Right cardiac atrium (tissue), 5 donors: ENCODE results near the gene DEFB112. TPM values are rescaled to one million over a fixed set of nuclear protein-coding genes. Genes with fewer than 3 reads are reported as not detected.

Source experiments
- ATAC-seq, 2 donors: fragments of 200-7000 bp; cut with Tn5 transposase; one replicate each; pipeline versions ENCODE4 v1.8.0 to v1.9.1; 2020; ENCODE audit warnings: moderate library complexity in 2 of 2, mild to moderate bottlenecking in 1 of 2
- DNase-seq, 3 donors: peaks; one replicate each; pipeline ENCODE4 v3.0.0-alpha.2; 2020
- H3K27ac ChIP-seq: one replicate; pipeline ENCODE4 v1.5.1; 2013; ENCODE audit warnings: mild to moderate bottlenecking, low read length, control low read depth, moderate library complexity
- H3K27me3 ChIP-seq: one replicate; pipeline ENCODE4 v1.6.1; 2013; ENCODE audit not compliant: control insufficient read depth, insufficient read depth
- H3K4me1 ChIP-seq: one replicate; pipeline ENCODE4 v1.6.1; 2013; ENCODE audit warnings: low read length; ENCODE audit not compliant: control insufficient read depth, insufficient read depth
- H3K4me3 ChIP-seq: one replicate; pipeline ENCODE4 v1.5.1; 2013; ENCODE audit warnings: low read length, control low read depth
- H3K9me3 ChIP-seq: one replicate; pipeline ENCODE4 v1.6.1; 2013; ENCODE audit warnings: low read length; ENCODE audit not compliant: control insufficient read depth
- WGBS: extraction: QIAGEN DNeasy Blood & Tissue Kit; methylation state at CpG from one replicate; pipeline ENCODE4 v1.1.7; 2013; 5-methylcytosine and 5-hydroxymethylcytosine counted together
- intact Hi-C, 4 donors: fragments of 100-400 bp; cut with DNase I; formaldehyde crosslinking; loops; one replicate each; pipeline versions ENCODE4 v1.11.0 to v1.14.0; 2022 to 2023
- polyA plus RNA-seq: library from polyadenylated mRNA; stranded (reverse); fragments of 200-250 nt; gene quantifications from one replicate; pipeline ENCODE4 v1.2.3, GENCODE V29; 2013
- total RNA-seq, 4 donors: library from RNA; stranded (reverse); fragmentation: NEBNext Ultra II Directional; extraction: Animal tissue kit (Norgen Biotek cat#: 25700); gene quantifications; one replicate each; pipeline ENCODE4 v1.2.1, GENCODE V29; 2021
- donor health status: healthy with polysubstance abuse.
- donor health status: DM: no; HTN: yes; CAD: no.
- donor health status: DM: no; HTN: no; CAD: no.
- donor health status: DM: no; HTN: yes; CAD: no; lungs with severe emphysema.
- donor health status: DM: yes; HTN: yes; CAD: no.

The DEFB112 gene
- total and polyA plus RNA-seq, 5 donors = not detected

DNA sequence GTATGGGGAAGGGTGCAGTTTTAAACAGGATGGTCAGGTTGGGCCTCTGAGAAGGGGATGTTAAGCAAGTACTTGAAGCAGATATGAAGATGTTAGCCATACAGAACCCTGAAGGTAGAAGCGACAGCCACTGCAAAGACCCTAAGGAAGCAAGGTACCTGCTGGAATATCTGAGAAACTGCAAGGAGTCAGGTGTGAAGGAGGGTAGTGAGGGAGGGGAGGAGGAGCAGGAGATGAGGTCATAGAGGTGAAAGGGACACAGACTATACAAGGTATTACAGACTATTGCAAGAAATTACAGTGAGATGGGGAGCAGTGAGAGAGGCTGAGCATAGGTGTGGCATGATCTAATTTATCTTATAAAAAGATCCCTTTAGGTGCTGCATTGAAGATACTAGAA lies 22.2 kb upstream of the DEFB112 start:
- ATAC-seq = no peak
- no peaks in the 10 kb centered on the region for H3K4me1 ChIP-seq
- WGBS = 70% methylated on average over 1 of the region's 1 CpG

DNA sequence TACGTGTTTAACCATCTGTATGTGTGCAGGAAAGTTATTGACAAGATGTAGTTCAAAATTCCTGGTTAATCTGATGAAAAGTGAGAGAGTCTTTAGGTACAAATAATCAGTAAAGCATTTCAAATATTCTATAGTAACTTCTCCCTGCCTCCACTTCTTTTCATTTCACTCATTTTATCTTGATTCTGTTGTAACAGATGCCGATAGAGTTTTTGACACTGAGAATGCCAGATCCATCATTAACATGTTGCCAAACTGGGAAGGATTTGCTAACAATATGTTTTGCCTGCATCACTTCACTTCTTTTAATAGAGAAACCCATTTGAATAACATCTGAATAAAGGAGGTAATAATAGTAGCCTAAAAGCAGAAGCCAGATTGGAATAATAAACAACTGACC lies 20.4 kb upstream of the DEFB112 start:
- Histone ChIP-seq H3K9me3 (no peaks in the 10 kb centered on the region), H3K4me3 (no peak overlapping the region), H3K4me1 (no peaks in the 10 kb centered on the region), H3K27me3 (no peaks in the 10 kb centered on the region), H3K27ac (no peak overlapping the region)
- intact Hi-C loops = no loop called here
- WGBS = 68% methylated on average over 2 of the region's 2 CpGs
- ATAC-seq (no peak), DNase-seq (no peak)

More for the DNA sequence above, 22.2 kb upstream of the DEFB112 start:
- Histone ChIP-seq H3K4me3 (no peak overlapping the region), H3K9me3 (no peaks in the 10 kb centered on the region), H3K27me3 (no peaks in the 10 kb centered on the region), H3K27ac (no peak overlapping the region)
- no peak for DNase-seq
- intact Hi-C loops = no loop called here

DNA sequence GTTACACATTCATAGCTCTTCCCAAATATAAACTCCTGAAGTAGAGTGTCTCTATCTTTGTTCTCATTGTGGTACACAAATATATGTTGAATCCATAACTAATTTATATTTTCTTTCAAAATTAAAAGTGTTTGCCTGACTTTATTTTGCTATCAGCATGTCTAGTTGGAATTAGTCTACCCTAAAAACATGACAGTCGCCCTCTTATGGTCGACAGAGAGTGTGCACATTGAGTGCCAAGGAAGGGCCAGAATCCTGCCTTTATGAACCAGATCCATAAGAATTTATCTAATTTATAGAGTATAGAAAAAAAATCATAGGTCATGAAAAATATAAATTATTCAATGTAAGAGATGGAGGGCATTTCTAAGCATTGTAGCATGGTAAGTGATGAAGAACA lies 12.3 kb upstream of the DEFB112 start:
- H3K27me3 ChIP-seq = no peaks in the 10 kb centered on the region
- H3K4me1 ChIP-seq = no peaks in the 10 kb centered on the region
- ATAC-seq = no peak
- 10% methylated on average over 2 of the region's 2 CpGs for WGBS
- no peak overlapping the region for H3K27ac ChIP-seq
- no peak for DNase-seq
- no peaks in the 10 kb centered on the region for H3K9me3 ChIP-seq
- no peak overlapping the region for H3K4me3 ChIP-seq
- intact Hi-C loops = no loop called here

DNA sequence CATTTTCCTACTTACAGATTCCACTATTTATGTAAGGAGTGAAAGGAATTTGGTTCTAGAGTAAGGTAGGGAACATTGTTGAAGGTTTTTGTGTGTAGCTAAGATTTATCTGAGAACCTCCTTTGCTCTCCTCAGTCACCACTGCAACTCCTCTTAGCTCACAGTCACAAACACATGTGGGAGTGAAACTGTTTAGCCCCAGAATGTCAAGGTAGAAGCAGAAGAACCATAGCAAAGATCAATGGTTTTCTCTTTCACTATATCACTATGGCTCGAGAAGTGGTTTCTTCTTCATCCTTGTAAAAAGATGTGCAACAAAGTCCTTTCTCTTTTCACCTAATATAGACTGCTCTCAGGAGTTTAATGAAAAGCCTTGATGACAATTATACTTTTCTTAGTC lies 6.5 kb upstream of the DEFB112 start:
- intact Hi-C loops = no loop called here
- H3K4me1 ChIP-seq = no peaks in the 10 kb centered on the region
- no peak overlapping the region for H3K27ac ChIP-seq
- no peaks in the 10 kb centered on the region for H3K27me3 ChIP-seq
- no peak overlapping the region for H3K4me3 ChIP-seq
- H3K9me3 ChIP-seq = no peaks in the 10 kb centered on the region
- ATAC-seq (no peak), DNase-seq (no peak)
- WGBS = 70% methylated on average over 1 of the region's 1 CpG

DNA sequence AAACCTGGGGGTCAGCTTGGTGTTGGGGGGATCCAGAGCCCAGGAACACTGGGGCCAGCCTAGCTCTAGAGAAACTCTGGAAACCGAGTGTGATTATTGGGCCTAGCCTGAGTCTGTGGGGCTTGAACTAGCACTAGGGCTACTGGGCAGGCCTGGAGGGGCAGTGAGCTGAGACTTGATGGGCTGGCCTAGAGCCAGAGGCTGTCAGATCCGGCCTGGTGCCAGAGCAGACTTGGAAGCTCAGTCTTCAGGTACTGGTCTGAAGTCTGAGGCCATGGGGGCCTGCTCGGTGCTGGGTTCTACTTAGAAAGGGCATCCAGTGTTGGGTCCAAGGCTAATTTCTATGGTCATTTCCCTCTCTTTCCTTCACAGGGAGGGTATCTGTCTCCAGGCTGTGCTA lies 2.7 kb downstream of the DEFB112 start:
- no peak overlapping the region for H3K27ac ChIP-seq
- ATAC-seq (no peak), DNase-seq (no peak)
- no peak overlapping the region for H3K4me3 ChIP-seq
- no peaks in the 10 kb centered on the region for H3K27me3 ChIP-seq
- intact Hi-C loops = no loop called here
- no peaks in the 10 kb centered on the region for H3K4me1 ChIP-seq
- 66% methylated on average over 3 of the region's 3 CpGs for WGBS
- no peaks in the 10 kb centered on the region for H3K9me3 ChIP-seq

GRCh38 chr6:50030777-50031562 lies 18.8 kb downstream of the DEFB112 start:
- Histone ChIP-seq H3K9me3 (no peaks in the 10 kb centered on the region), H3K27ac (no peak overlapping the region), H3K27me3 (no peaks in the 10 kb centered on the region), H3K4me1 (no peaks in the 10 kb centered on the region), H3K4me3 (no peak overlapping the region)
- no peak for DNase-seq
- no peak for ATAC-seq
- WGBS = 43% methylated on average over 18 of the region's 18 CpGs
- intact Hi-C loops = no loop called here

- DNase-seq = no peak
- Histone ChIP-seq H3K9me3 (no peaks in the 10 kb centered on the region), H3K27ac (no peak overlapping the region), H3K27me3 (no peaks in the 10 kb centered on the region), H3K4me1 (no peaks in the 10 kb centered on the region), H3K4me3 (no peak overlapping the region)
- intact Hi-C loops = no loop called here
- 83% methylated on average over 14 of the region's 14 CpGs for WGBS
- ATAC-seq = peak in 1 of 2 donors; percentile 19
Observed at GRCh38 chr6:50030350-50030749, 19.4 kb downstream of the DEFB112 start.

DNA sequence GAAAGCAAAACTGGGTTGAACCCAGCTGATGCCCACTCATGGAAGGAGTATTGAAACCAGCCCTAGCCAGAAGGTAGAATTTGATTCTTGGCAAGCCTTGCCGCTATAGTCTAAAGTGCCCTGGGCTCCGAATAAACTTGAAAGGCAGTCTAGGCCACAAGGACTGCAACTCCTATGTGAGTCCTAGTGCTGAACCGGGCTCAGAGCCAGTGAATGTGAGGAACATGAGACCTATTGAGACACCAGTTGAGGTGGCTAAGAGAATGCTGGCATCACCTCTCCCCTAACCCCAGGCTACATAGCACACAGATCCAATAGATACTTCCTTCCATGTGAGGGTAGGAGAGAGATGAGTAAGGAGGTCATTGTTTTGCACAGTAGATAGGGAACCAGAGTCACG lies 24.5 kb downstream of the DEFB112 start:
- no peaks in the 10 kb centered on the region for H3K9me3 ChIP-seq
- H3K4me3 ChIP-seq = no peak overlapping the region
- intact Hi-C loops = no loop called here
- DNase-seq (no peak), ATAC-seq (no peak)
- 74% methylated on average over 4 of the region's 4 CpGs for WGBS
- no peaks in the 10 kb centered on the region for H3K4me1 ChIP-seq
- H3K27ac ChIP-seq = no peak overlapping the region
- H3K27me3 ChIP-seq = no peaks in the 10 kb centered on the region

- intact Hi-C loops = no loop called here
- H3K27me3 ChIP-seq = no peaks in the 10 kb centered on the region
- ATAC-seq (no peak), DNase-seq (no peak)
- no peak within 1 kb of the TSS for H3K4me3 ChIP-seq
- H3K27ac ChIP-seq = no peak within 1 kb of the TSS
- H3K4me1 ChIP-seq = no peaks in the 10 kb centered on the region
- H3K9me3 ChIP-seq = no peaks in the 10 kb centered on the region
Observed at GRCh38 chr6:50021894-50022293, 27.8 kb downstream of the DEFB112 start, which contains the start of gene DEFB110. TSS of gene DEFB110 (minus strand) at chr6:50021994. CDS start at chr6:50021935, 59 bp downstream.

GRCh38 chr6:50007819-50008218 lies 41.9 kb downstream of the DEFB112 start:
- intact Hi-C loops = no loop called here

DNA sequence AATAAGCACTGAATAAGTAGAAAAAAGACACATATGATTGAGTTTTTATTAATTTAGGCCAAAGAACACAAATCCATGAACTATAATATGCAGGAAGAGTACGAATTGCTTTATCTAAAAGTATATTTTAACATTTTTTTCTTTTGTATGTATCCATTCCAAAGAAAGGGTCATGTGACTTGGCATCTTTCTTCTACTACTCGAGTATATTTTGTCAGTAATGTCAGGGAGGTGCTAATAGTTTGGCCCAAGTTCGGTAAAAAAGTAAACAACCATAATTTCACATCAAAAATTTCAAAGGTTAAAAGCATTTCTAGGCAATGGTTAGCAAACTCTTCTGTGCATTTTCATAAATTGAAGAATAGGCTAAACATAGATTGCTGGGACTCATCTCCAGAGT lies 46.6 kb downstream of the DEFB112 start:
- H3K9me3 ChIP-seq = no peaks in the 10 kb centered on the region
- no peak overlapping the region for H3K27ac ChIP-seq
- H3K4me1 ChIP-seq = no peaks in the 10 kb centered on the region
- ATAC-seq = no peak
- H3K27me3 ChIP-seq = no peaks in the 10 kb centered on the region
- intact Hi-C loops = no loop called here
- no peak for DNase-seq
- 57% methylated on average over 3 of the region's 3 CpGs for WGBS
- H3K4me3 ChIP-seq = no peak overlapping the region

More at GRCh38 chr6:50007819-50008218, 41.9 kb downstream of the DEFB112 start:
- no peak overlapping the region for H3K27ac ChIP-seq
- no peak overlapping the region for H3K4me3 ChIP-seq
- no peak for ATAC-seq
- no peak for DNase-seq
- H3K9me3 ChIP-seq = no peaks in the 10 kb centered on the region
- H3K4me1 ChIP-seq = no peaks in the 10 kb centered on the region
- H3K27me3 ChIP-seq = no peaks in the 10 kb centered on the region
- WGBS = 82% methylated on average over 3 of the region's 3 CpGs

GRCh38 chr6:49995278-49995677 lies 54.5 kb downstream of the DEFB112 start:
- no peaks in the 10 kb centered on the region for H3K9me3 ChIP-seq
- intact Hi-C loops = no loop called here
- DNase-seq (no peak), ATAC-seq (no peak)
- H3K27me3 ChIP-seq = no peaks in the 10 kb centered on the region
- no peak overlapping the region for H3K4me3 ChIP-seq
- no peaks in the 10 kb centered on the region for H3K4me1 ChIP-seq
- no peak overlapping the region for H3K27ac ChIP-seq
